Vagina (tissue), 2 donors: ENCODE results near the gene OR2A42. TPM values are rescaled to one million over a fixed set of nuclear protein-coding genes. Genes with fewer than 3 reads are reported as not detected.
"Not testable (repeated sequence)": the region's sequence is repeated elsewhere in the genome, so short reads cannot be mapped to it uniquely, and the experiment has no call there.

Experiments used
- DNase-seq, 2 donors: peaks; one replicate each; pipeline ENCODE4 v3.0.0-alpha.2; 2017; ENCODE audit errors: extremely low spot score in 2 of 2
- H3K27ac ChIP-seq: fragments of 200-600 bp; sonication (generic); one replicate; pipeline ENCODE4 v1.5.1; 2019
- H3K27me3 ChIP-seq: fragments of 200-600 bp; sonication (generic); one replicate; pipeline ENCODE4 v1.5.1; 2019
- H3K36me3 ChIP-seq, 2 donors: fragments of 200-600 bp; sonication (generic); one replicate each; pipeline ENCODE4 v1.5.1; 2017 to 2019
- H3K4me1 ChIP-seq: fragments of 200-600 bp; sonication (generic); one replicate; pipeline ENCODE4 v1.5.1; 2019
- H3K4me3 ChIP-seq, 2 donors: fragments of 200-600 bp; sonication (generic); 1 replicate in 1 of 2; 2 replicates in 1 of 2; pipeline ENCODE4 v1.5.1; 2016 to 2019
- H3K9me3 ChIP-seq: fragments of 200-600 bp; sonication (generic); one replicate; pipeline ENCODE4 v1.5.1; 2019
- POLR2A ChIP-seq, 2 donors: fragments of 450-650 bp; IDR thresholded peaks; one replicate each; pipeline ENCODE4 v1.6.1; 2017; ENCODE audit warnings: antibody characterized with exemption in 2 of 2, mild to moderate bottlenecking in 2 of 2, moderate library complexity in 2 of 2
- POLR2AphosphoS5 ChIP-seq, 2 donors: sonication (generic); formaldehyde crosslinking; IDR thresholded peaks; one replicate each; pipeline ENCODE4 v1.9.0; 2017; ENCODE audit warnings: antibody characterized with exemption in 2 of 2, mild to moderate bottlenecking in 2 of 2, low read depth in 1 of 2; ENCODE audit not compliant: insufficient read depth in 1 of 2
- intact Hi-C: fragments of 100-400 bp; cut with DNase I; formaldehyde crosslinking; loops from one replicate; pipeline ENCODE4 v1.15.1; 2023
- total RNA-seq: library from RNA; depleted of rRNA; stranded (reverse); fragments of >200 nt; gene quantifications from one replicate; pipeline ENCODE4 v1.2.3, GENCODE V29; 2016
- TF ChIP-seq, protein P1 (sequence below), 3 experiments: fragments of 450-650 bp in 2 of 3; fragments of 200-600 bp in 1 of 3; sonication (generic) in 1 of 3; IDR thresholded peaks; one replicate each; pipeline ENCODE4 v1.5.1; 2017 to 2019; ENCODE audit warnings: antibody characterized with exemption in 3 of 3, mild to moderate bottlenecking in 2 of 3, moderate library complexity in 2 of 3

Gene OR2A42
- total RNA-seq, 1 donor from 2014 or later: not detected

GRCh38 chr7:144256112-144256511, 16.7 kb upstream of the OR2A42 start:
- TF ChIP-seq, protein P1, sequence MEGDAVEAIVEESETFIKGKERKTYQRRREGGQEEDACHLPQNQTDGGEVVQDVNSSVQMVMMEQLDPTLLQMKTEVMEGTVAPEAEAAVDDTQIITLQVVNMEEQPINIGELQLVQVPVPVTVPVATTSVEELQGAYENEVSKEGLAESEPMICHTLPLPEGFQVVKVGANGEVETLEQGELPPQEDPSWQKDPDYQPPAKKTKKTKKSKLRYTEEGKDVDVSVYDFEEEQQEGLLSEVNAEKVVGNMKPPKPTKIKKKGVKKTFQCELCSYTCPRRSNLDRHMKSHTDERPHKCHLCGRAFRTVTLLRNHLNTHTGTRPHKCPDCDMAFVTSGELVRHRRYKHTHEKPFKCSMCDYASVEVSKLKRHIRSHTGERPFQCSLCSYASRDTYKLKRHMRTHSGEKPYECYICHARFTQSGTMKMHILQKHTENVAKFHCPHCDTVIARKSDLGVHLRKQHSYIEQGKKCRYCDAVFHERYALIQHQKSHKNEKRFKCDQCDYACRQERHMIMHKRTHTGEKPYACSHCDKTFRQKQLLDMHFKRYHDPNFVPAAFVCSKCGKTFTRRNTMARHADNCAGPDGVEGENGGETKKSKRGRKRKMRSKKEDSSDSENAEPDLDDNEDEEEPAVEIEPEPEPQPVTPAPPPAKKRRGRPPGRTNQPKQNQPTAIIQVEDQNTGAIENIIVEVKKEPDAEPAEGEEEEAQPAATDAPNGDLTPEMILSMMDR (IDR thresholded peaks at IDR 0.05): no peak
- TF ChIP-seq POLR2A (IDR thresholded peaks at IDR 0.05) (no peak), POLR2AphosphoS5 (IDR thresholded peaks at IDR 0.05; ENCODE audit: insufficient read depth in 1 of 2, low read depth in 1 of 2) (no peak)
- Histone ChIP-seq H3K27ac (no peak overlapping the region), H3K36me3 (no peaks in the 10 kb centered on the region), H3K4me3 (no peak overlapping the region), H3K27me3 (no peaks in the 10 kb centered on the region), H3K4me1 (no peaks in the 10 kb centered on the region), H3K9me3 (no peaks in the 10 kb centered on the region)
- intact Hi-C loops: no loop called here
- peak; percentile 62 to 94 for DNase-seq

DNA sequence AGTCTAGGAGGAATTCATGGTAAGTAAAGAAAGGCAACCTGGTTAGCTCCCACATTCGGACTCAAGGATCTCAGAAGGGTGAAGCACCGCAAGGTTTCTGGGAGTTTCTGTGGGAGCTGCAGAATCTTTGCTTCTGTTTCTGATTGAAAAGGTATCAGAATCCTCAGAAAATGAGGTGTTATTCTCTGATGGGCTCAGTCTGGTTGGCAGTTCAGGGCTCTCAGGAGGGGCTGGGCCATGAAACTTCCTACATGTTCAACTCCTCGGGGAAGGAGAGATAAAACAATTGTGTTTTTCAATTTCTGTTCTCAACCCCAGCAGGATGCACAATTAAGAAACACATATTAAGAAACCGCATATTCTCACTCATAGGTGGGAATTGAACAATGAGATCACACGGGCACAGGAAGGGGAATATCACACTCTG, 16.1 kb upstream of the OR2A42 start:
- Histone ChIP-seq H3K27me3 (no peaks in the 10 kb centered on the region), H3K4me1 (no peaks in the 10 kb centered on the region), H3K4me3 (no peak overlapping the region), H3K9me3 (no peaks in the 10 kb centered on the region), H3K36me3 (no peaks in the 10 kb centered on the region), H3K27ac (no peak overlapping the region)
- peak; percentile 49 to 93 for DNase-seq
- TF ChIP-seq POLR2A (IDR thresholded peaks at IDR 0.05): no peak
- TF ChIP-seq, protein P1 (IDR thresholded peaks at IDR 0.05): no peak
- no peak for TF ChIP-seq POLR2AphosphoS5 (IDR thresholded peaks at IDR 0.05; ENCODE audit: insufficient read depth in 1 of 2, low read depth in 1 of 2)
- intact Hi-C loops: no loop called here

GRCh38 chr7:144252307-144252706, 12.9 kb upstream of the OR2A42 start:
- H3K9me3 ChIP-seq, H3K36me3 ChIP-seq, intact Hi-C loops, H3K27ac ChIP-seq, H3K4me1 ChIP-seq, H3K27me3 ChIP-seq, H3K4me3 ChIP-seq, DNase-seq: not testable (repeated sequence)

DNA sequence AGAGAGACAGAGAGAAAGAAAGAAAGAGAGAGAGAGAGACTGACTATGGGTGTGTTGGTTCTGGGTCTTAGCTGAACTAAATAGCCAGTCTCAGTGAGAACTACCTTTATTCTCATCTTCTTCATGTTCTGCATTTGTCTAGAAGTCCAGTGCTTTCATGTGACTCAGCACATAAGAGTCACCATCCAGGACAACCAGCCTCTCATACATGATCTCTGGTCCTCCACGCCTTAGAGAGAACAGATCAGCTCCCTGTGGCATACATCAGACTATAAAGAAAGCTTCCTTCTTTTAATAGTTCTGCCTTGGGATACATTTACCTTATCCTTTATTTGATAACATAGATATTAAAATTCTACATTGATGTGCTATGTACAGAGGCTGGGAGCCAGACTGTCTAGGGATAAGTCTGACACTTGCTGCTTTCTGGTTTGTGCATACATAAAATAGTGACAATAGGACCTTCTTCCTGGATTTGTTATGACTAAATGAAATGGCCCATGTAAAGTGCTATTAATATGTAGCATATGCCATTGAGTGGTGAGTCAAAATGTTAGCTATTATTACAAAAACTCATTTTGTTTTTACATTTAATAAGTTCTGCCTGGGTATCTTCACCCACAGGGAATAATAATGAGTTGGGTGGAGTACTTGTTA, 8.4 kb upstream of the OR2A42 start:
- H3K4me1 ChIP-seq, intact Hi-C loops: not testable (repeated sequence)

DNA sequence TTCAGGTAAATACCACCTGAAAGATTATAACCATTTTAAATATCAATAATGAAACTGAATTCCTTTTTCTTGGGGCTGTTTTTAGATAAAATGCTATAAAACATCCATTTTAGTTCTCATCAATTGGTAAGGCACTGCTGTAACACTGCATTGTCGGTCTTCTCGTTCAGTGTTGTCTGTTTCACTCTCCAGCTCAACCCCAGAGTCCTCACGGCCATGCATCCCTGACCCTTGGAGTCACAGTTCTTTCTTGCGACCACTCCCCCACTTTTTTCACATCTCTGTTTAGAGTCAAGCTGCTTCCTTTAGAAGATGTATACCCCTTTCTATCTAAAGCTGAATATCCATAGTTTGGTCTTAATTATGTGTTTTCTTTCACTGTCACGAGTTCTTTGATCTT, 7.6 kb upstream of the OR2A42 start:
- H3K4me1 ChIP-seq, H3K36me3 ChIP-seq, DNase-seq, H3K9me3 ChIP-seq, intact Hi-C loops, H3K27ac ChIP-seq, H3K4me3 ChIP-seq, H3K27me3 ChIP-seq: not testable (repeated sequence)

More for the DNA sequence above, 8.4 kb upstream of the OR2A42 start:
- not testable (repeated sequence) for H3K27me3 ChIP-seq, H3K9me3 ChIP-seq, H3K36me3 ChIP-seq, DNase-seq, H3K27ac ChIP-seq, H3K4me3 ChIP-seq

DNA sequence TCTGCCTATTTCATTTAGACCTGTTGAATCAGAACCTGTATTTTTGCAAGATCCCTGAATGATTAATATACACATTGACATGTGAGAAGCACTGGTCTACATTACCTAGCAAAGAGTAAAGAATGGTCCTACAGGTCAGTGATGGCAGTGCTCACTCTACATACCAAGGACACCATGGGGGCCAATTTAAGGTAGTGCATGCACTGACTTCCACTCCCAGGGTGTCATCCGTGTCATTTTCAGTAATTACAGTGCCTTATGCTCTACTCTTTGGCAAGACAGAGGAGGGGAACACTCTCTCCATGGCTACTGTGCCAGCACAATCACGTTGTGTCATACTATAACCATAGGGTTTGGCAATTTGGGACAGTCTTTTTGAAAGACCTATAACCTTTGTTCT, 6.0 kb upstream of the OR2A42 start:
- H3K9me3 ChIP-seq, intact Hi-C loops, H3K4me3 ChIP-seq, DNase-seq, H3K27ac ChIP-seq, H3K36me3 ChIP-seq, H3K4me1 ChIP-seq, H3K27me3 ChIP-seq: not testable (repeated sequence)

DNA sequence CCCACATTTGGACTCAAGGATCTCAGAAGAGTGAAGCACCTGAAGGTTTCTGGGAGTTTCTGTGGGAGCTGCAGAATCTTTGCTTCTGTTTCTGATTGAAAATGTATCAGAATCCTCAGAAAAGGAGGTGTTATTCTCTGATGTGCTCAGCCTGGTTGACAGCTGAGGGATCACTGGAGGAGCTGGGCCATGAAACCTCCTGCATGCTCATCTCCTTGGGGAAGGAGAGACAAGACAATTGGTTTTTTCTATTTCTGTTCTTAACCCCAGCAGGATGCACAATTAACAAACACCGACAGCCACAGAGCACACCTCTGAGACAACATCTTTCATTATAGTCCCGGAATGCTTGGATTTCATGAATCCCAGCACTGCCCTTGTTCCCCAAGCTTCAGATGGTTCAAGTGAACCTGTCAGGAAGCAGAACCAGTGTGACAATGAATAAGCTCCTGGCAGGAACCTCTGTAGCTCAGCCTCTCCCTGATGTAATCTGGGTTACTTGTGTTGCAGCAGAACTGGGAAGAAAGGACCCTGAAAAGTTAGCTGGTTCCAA, 799 bp downstream of the OR2A42 start:
- H3K4me3 ChIP-seq, H3K4me1 ChIP-seq, intact Hi-C loops, H3K27me3 ChIP-seq, H3K9me3 ChIP-seq, H3K27ac ChIP-seq, H3K36me3 ChIP-seq: not testable (repeated sequence)
- DNase-seq: peak in 1 of 2 donors; percentile 74

DNA sequence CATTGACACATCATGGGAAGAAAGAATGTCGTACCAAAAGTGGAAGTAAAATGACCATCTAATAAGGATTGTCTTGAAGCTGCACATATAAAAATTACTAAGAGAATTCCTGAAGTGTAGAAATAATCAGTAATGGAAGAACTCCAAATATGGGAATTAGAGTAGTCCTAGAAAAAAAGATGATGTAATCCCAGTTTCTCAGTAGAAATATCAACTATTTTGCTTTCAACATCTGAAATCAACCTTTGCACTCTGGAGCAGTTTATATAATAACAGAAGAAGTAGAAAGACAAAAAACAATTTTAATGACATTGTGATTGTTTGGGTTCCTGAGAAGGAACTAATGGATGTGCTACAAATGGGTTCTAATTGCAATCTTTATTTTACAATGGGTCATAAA, 6.4 kb downstream of the OR2A42 start:
- H3K36me3 ChIP-seq, H3K9me3 ChIP-seq, H3K4me1 ChIP-seq, intact Hi-C loops, H3K4me3 ChIP-seq, H3K27ac ChIP-seq, H3K27me3 ChIP-seq, DNase-seq: not testable (repeated sequence)

- H3K4me1 ChIP-seq, H3K4me3 ChIP-seq, H3K27ac ChIP-seq, H3K27me3 ChIP-seq, H3K36me3 ChIP-seq, intact Hi-C loops, DNase-seq, H3K9me3 ChIP-seq: not testable (repeated sequence)
Observed at GRCh38 chr7:144231027-144231426, 8.4 kb downstream of the OR2A42 start.

DNA sequence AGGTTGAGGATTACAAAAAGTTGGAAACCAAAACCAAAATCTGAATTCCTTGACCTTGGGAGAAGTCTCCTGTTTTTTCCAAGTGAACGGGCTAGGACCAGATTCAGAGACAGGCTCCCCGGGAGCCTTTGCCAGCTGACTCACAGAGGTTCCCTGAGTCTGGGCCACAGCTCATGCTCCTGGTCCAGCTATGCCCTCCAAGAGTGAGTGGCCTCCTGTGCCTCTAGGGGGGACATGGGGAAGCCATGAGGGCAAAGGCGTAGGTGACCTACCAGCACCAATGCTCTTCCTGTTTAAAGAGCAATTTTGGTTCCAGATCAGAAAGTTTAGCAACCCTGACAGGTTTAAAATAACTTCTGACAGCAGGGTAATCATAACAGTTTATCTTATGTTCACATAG, 10.6 kb downstream of the OR2A42 start:
- DNase-seq, H3K27ac ChIP-seq: not testable (repeated sequence)

DNA sequence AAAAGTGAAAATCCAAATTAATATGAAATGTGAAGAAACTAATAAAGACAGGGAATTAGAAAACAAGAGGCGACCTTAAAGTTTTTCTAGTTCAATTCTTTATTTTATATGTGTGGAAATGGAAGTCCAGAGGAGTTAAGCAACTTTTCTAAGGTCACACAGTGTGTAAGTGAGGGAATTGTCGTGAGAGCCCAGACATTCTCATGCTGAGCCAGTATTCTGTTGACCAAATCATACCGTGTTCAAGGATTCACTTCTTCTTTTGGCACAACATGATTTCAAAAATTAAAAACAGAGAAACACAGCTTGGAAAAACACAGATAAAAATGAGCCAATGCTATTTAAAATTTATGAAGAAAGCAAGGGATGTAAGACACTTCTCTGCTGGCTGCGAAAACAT, 12.5 kb downstream of the OR2A42 start:
- H3K27me3 ChIP-seq, H3K4me3 ChIP-seq, intact Hi-C loops, H3K27ac ChIP-seq, H3K9me3 ChIP-seq, H3K36me3 ChIP-seq, DNase-seq, H3K4me1 ChIP-seq: not testable (repeated sequence)

More for the DNA sequence above, 10.6 kb downstream of the OR2A42 start:
- H3K4me3 ChIP-seq, H3K9me3 ChIP-seq, H3K36me3 ChIP-seq, H3K27me3 ChIP-seq, intact Hi-C loops, H3K4me1 ChIP-seq: not testable (repeated sequence)
